HG03439 (cell line): ENCODE data around the gene MAP2K2.
A peak's percentile ranks its signal among the peaks of the same experiment; 100 is the strongest.
"Not testable (repeated sequence)": the region's sequence is repeated elsewhere in the genome, so short reads cannot be mapped to it uniquely, and the experiment has no call there.

Source experiments
- ATAC-seq: cut with Tn5 transposase; IDR thresholded peaks from one replicate; pipeline ENCODE4 v1.9.1; 2021; ENCODE audit warnings: mild to moderate bottlenecking, moderate library complexity; ENCODE audit not compliant: unreplicated experiment

Gene MAP2K2

DNA sequence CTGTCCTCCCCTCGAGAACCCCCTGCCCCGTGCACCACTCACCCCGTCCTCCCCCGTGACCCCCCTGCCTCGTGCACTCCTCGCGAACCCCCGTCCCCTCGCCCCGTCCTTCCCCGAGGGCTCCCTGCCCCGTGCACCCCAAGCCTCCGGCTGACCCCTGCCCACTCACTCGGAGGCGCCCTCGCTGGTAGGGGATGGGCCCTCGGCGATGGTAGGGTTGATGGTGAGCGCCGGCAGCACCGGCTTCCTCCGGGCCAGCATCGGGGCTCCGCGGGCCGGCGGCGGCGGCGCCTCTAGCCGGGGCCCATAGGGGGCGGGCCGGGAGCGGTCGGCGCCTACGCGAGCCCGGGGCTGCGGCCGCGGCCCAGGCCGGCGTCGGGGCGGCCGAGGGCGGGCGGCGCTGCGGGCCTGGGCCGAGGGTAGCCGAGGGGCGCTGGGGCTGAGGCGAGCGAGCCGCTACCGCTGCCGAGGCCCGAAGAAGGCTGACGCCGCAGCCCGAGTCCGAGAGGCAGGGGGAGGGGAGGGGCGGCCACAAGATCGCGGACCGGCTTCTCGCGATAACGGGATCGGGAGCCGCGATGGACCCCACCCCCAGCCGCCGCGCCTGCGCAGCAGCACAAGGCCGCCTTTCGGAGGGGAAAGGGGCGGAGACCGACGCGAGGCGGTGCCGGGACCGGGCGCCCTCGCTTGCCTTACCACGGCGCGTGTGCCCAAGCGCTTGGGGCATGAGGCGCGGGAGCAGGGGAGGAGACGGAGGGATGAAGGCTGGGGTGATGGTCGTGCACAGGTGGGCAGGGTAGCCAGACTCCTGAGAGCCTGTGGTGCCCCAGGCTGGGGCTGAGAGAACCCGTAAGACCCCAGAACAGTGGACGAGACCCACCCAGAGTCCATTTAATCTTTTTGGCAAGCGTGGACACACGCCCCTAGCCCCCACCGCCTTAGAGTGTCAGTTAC lies at the start of gene MAP2K2:
TSS of gene MAP2K2 (minus strand) at position 508 of the 954 bp plus-strand sequence. CDS start at position 261, 247 bp downstream.
- peak; percentile 88 for ATAC-seq

DNA sequence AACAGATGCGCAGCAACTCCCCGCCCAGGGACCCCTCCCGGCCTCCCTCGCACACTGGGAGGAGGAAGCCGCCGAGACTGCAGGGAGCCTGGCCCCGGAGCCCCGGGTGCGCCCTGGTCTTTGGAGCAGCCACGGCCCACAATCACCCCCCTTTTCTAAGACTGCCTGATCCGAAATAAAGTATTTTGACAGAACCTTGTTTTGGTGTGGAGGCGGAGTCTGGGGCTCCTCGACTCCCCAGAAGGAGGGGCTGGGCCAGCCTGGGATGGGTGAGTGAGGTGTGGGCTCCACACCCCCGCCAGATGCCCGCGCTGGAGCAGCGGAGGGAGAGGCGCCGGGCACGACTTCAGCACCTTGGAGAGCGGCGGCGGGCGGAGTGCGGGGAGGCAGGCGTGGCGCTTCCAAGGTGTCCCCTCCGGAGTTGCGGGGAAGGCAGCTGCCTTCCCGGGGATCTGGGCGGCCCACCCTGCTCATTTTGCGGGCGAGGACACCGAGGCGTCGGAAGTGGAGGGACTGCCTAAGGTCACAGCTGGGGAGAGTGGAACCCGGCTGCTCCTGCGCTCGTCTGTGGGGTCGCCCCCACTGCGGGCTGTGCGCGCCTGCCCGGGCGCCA lies 49.0 kb upstream of the MAP2K2 start:
- ATAC-seq, result no peak

DNA sequence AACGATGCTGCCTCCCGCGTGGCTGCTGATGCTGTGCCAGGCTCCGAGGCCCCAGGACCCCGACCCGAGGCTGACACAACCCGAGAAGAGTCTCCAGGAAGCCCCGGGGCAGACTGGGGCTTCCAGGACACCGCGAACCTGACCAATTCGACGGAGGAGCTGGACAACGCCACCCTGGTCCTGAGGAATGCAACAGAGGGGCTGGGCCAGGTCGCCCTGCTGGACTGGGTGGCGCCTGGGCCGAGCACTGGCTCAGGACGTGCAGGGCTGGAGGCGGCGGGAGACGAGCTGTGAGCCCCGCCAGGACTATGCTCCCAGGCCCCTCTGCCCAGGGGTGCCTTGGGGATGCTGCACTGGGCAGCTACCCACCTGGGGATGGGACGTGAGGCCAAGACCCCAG lies 47.8 kb upstream of the MAP2K2 start:
- ATAC-seq, result no peak

DNA sequence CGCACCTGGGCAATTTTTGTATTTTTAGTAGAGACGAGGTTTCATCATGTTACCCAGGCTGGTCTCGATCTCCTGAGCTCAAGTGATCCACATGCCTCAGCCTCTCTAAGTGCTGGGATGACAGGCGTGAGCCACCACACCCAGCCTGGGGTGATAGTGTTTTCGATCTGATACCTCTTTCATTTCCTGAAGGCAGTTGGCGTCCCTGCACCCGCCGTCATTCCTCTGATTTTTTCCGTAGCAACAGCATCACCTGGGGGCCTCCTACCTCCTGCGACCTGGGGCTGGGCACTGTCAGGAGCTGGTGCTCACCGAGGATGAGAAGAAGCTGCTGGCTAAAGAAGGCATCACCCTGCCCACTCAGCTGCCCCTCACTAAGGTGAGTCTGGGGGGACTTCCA lies 40.3 kb upstream of the MAP2K2 start:
- ATAC-seq, result no peak

DNA sequence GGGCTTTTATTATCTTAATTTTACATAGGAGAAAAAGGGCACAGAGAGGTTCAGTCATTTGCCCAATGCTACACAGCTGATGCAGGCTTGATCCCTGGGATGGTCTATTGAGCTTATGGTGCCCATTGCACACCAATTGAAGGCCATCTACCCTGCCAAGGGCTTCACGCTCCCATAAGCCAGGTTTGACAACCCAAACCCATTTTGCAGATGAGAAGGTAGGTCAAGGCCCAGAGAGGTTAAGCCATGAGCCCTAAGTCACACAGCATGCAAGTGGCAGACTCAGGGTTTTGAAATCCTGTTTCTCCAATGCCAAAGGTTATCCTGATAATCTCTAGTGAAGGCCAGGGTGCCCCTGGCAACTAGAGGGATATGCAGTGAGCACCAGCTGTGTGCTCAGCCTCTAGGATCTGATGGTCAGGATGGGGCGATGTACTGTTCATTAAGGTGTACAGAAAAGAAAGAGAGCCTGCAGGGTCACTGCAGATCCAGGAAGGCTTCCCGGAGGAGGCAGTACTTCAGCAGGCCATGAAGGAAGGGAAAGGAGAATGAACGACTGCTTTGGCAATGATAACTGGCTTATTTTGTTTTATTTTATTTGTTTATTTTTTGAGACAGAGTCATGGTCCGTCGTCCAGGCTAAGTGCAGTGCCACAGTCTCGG lies 37.6 kb upstream of the MAP2K2 start:
- no peak for ATAC-seq

DNA sequence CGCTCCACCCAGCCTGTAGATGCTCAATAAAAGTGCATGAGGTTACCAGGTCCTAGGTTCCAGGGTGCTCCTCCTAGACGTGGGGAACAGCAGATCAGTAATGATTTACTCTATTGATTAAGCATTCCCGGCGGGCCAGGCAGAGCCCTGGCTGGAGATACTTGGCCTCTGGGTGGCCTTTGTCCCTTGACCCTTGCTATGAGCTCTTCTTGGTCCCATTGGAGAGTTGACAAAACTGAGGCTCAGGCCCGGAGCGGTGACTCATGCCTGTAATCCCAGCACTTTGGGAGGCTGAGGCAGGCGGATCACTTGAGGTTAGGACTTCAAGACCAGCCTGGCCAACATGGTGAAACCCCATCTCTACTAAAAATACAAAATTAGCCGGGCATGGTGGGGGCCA lies 34.0 kb upstream of the MAP2K2 start:
- ATAC-seq, result not testable (repeated sequence)

DNA sequence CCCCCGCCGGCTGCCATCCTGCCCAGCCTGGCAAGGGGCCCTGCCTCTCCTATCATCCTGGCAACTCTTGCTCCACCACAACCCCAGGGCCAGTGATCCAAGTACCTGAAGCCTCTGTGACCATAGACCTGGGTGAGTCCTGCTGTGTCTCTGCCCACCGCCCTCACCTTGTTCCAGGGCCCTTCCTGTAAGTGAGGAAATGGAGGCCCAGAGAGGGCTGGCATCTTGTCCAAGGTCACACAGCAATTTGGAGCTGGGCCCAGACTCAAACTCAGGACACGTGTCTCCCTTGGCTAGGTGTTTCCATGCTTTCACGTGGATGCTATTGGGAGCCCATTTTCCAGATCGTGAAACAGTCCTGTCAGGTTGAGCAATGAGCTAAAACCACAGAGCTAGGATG lies 33.2 kb upstream of the MAP2K2 start:
- ATAC-seq, result no peak

DNA sequence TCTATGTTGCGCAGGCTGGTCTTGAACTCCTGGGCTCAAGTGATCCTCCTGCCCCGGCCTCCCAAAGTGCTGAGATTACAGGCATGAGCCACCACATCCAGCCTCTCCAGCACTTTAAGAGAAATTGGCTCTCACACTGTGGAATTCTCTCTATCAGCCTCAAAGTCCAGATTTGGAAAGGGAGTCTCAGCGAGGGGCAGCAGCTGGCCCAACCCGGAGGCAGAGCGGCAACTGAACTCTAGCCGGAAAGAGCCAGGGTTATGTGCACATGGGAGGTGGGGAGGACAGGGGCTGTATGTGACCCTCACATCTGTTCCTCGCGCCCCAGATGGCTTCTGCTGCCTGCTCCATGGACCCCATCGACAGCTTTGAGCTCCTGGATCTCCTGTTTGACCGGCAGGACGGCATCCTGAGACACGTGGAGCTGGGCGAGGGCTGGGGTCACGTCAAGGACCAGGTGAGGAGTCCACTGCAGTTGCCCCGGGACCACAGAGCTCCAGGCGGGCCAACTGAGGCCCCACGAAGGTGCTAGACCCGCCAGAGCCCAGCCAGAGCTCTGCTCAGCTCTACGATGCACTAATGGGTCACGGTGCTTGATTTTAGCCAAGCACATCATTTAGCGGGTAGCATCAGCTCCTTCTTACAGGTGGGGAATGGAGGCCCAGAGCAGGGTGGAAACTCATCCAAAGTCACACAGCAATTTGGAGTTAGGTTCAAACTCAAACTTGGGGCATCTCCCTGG lies 30.8 kb upstream of the MAP2K2 start:
- ATAC-seq, result no peak

DNA sequence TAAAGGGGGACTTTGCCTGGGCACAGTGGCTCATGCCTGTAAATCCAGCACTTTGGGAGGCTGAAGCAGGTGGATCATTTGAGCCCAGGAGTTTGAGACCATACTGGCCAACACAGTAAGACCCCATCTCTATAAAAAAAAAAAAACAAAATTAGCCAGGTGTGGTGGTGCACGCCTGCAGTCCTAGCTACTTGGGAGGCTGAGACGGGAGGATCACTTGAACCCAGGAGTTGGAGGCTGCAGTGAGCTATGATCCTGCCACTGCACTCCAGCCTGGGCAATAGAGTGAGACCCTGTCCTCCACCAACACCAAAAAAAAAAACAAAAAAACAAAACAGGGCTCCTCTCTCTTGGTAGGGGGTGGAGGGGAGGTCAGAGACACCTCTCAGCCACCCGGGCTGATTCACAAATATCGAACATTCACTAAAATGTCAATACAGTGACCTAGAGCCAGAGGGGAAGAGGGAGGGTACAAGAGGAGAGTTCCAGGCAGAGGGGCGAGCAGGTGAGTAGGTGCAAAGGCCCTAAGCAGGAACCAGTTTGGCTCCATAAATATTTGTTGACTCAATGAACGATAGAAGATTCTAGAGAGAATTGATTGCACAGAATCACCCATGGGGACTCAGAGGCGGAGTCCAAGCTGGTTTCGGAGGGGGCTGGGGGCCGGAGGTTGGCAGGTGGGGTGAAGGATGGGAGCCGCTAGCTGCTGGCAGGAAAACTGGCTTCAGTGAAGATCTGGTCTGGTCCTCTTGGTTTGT lies 28.5 kb upstream of the MAP2K2 start:
- ATAC-seq, result no peak

DNA sequence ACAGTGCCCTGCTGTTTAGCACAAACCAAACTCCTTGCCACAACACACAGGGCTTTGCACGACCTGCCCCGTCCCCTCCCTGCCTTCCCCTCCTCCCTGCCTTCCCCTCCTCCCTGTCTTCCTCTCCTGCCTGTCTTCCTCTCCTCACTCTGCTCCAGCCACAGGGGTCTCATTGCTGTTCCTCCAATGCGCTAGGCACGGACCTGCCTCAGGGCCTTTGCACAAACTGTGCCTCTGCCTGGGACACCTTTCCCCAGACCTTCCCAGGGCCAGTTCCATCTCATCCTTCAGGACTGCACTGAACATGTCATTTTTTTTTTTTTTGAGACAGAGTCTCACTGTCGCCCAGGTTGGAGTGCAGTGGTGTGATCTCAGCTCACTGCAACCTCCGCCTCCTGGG lies 27.7 kb upstream of the MAP2K2 start:
- no peak for ATAC-seq

DNA sequence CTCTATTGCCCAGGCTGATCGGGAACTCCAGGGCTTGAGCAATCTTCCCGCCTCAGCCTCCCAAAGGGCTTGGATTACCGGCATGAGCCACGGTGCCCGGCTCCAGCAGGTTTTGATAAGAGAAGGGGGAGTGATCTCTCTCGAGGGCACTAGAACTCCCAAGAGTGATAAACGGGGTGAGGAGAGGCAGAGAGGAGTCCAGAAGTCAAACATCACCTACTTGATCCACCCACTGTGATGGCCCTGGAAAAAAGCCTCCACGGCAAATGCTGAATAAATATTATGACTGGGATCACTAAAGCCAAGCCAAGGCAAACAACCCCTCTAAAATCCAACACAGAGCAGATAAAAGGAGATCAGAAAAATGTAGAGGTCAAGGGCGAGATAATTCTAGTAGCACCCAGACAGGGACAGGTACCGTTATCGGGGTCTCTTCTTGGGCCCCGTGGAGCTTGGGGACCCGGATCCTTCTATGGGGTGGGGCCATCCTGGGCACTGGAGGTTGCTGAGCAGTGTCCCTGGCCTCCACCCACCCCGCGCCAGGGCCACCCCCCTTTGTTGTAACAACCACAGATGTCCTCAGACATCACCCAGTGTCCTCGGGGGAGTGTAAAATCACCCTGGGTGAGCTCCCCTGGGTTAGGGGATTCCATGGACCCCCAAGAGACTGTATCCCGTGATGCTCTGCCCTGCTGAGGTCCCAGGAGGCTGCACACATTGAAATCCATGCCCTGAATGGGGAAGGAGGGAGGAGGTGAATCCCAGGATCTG lies 25.8 kb upstream of the MAP2K2 start:
- no peak for ATAC-seq

DNA sequence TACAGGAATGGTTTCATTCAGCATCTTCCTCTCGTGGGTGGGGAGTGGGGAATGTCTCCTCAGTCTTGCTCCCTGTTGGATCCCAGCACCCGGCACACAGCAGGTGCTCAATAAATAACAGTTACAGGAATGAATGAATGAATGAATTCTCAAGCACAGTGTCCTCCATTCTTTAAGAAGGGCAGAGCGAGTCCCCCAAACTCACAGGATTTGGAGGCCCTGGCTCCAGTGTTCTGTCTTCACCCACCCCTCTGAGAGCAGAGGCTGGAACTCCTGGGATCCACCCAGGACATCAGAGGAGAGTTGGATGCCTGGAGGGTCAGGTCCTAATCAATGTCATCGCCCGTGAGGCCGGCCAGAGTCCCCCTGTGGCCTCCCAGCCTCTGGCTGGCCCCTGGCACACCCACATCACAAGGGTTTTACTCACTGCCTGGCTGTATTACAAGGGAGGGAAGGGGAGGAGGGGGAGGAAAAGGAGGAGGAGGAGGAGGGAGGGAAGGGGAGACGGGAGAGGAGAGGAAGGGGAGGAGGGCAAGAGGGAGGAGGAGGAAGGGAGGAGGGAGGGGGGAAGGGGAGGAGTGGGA lies 20.8 kb upstream of the MAP2K2 start:
- ATAC-seq, result no peak

DNA sequence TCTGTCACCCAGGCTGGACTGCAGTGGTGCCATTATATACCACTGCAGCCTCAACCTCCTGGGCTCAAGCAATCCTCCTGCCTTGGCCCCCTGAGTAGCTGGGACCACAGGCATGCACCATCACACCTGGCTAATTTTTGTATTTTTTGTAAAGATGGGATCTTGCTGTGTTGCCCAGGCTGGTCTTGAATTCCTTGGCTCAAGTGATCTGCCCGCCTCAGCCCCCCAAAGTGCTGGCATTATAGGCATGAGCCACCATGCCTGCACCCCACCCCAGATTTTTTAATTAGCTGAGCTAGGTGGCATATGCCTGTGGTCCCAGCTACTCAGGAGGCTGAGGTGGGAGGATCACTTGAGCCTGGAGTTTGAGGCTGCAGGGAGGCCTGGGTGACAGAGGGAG lies 19.0 kb upstream of the MAP2K2 start:
- not testable (repeated sequence) for ATAC-seq

DNA sequence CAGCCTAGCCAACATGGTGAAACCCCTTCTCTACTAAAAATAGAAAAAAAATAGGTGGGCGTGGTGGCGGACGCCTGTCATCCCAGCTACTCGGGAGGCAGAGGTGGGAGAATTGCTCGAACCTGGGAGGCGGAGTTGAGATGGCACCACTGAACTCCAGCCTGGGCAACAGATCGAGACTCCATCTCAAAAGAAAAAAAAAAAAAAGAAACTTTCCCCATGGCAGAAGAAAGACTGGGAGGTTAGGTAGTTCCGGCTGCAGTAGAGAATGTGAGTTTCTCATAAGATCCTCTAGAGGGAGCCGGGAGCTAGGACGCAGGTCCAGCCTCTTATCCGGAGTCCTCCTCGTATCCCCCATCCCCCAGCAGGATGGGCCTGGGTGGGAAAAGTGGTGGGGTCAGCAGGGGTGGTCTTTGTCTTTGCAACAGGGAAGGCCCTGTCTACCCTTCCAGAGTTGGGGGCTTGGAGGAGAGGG lies 16.4 kb upstream of the MAP2K2 start:
- no peak for ATAC-seq

DNA sequence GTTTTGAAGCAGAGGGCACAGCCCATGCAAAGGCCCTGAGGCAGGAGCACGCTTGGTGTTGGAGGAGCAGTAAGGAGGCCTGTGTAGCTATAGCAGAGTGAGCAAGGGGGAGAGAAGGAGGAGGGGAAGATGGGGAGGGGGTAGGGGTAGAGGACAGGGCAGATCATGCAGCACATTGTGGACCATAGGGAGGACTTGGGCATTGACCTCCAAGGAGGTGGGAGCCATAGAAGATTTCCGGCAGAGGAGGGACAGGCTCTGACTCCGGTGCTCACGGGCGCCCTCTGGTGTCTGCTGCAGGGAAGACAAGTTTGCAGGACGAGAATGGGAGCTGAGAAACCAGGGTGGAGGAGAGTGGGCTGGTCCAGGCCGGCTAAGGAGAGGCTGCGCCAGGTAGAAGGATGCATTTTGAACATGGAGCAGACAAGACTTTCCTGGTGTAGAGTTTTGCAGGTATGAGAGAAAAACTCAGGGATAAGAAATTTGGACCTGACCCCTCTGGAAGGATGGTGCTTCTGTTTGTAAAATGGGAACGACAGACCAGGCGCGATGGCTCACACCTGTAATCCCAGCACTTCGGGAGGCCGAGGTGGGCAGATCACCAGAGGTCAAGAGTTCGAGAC lies 15.8 kb upstream of the MAP2K2 start:
- ATAC-seq, result no peak

DNA sequence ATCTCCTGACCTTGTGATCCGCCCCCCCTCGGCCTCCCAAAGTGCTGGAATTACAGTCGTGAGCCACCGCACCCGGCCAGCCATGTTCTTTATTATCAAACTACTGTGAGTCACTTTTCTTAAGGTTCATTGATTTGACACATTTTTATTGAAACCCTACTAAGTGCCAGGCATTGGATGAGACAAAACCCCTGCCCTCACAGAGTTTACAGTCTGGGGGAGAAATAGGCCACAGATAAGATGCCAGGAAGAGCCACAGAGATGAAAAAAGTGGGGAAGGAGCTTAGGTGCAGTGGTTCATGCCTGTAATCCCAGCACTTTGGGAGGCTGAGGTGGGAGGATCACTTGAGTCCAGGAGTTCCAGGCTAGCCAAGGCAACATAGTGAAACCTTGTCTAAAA lies 14.5 kb upstream of the MAP2K2 start:
- ATAC-seq, result no peak

DNA sequence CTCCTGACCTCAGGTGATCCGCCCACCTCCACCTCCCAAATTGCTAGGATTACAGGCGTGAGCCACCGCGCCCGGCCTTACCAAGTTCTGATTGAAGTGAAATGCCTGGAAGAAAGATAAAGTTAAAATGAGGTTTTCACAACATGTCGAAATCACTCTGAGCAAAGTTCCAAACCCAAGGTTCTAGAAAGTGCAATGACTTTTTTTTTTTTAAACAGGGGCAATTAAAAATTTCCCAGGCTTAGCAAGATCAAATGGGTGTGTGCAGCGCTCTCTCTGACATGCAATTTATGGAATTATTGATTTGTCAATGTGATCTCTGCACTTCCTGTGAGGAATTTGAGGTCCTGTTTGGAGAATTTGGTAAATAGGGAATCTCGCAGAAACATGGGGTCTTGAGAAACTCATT lies 12.8 kb upstream of the MAP2K2 start:
- no peak for ATAC-seq

DNA sequence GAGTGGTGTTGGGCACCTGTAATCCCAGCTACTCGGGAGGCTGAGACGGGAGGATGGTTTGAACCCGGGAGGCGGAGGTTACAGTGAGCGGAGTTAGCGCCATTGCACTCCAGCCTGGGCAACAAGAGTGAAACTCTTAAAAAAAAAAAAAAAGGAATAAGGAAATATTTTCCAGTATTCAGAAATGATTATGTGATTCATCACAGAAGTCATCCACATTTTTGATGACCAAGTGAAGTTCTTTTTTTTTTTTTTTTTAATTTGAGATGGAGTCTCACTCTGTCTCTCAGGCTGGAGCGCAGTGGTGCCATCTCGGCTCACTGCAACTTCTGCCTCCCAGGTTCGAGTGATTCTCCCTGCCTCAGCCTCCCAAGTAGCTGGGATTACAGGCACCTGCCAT lies 11.5 kb upstream of the MAP2K2 start:
- ATAC-seq, result not testable (repeated sequence)

DNA sequence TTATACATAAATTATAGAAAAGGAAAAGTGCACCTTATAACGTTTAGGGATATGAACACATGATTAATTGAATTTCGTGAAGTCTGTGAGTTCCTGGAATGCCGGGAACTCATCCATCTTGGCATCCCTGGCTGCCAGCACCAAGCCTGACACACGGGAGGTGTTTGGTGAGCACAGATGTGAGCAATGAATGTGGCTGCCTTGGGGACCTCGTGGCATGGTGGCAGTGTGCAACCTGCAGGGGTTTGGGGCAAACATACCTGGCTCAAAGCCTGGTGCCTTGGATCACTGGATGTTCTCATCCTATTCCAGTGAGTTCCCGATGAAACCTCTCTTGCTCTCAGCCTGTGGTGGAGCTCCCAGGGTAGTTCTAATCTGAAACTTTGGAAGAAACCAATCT lies 10.4 kb upstream of the MAP2K2 start:
- ATAC-seq, result no peak
